OCI-LY7 (cell line): Measurements from ENCODE around the gene RAD51B. TPM values are rescaled to one million over a fixed set of nuclear protein-coding genes. Genes with fewer than 3 reads are reported as not detected.

Experiments
- BruUV-seq: library from RNA; stranded (reverse); fragments of 400-500 nt; replicated peaks from 2 replicates; lab custom pipeline; 2021; lab: Mats Ljungman, UMichigan
- CTCF ChIA-PET: fragments of 300-600 bp; sonication (Branson Sonifier 250); formaldehyde crosslinking; loops from one replicate; lab custom pipeline; 2022; ENCODE audit warnings: antibody characterized with exemption; ENCODE audit not compliant: unreplicated experiment; lab: Charles Lee
- POLR2A ChIA-PET: fragments of 300-600 bp; sonication (Branson Sonifier 250); formaldehyde crosslinking; loops from one replicate; lab custom pipeline; 2022; ENCODE audit warnings: antibody characterized with exemption; lab: Charles Lee
- DNase-seq: peaks from one replicate; pipeline ENCODE4 v3.0.0-alpha.2; 2015; ENCODE audit warnings: low spot score
- H2AFZ ChIP-seq: fragments of 200-600 bp; sonication (generic), shearing (Covaris generic); 2 replicates; pipeline ENCODE4 v1.6.1; 2014; ENCODE audit warnings: mild to moderate bottlenecking, antibody characterized with exemption, low read length, moderate library complexity
- H3K27ac ChIP-seq: fragments of 200-600 bp; sonication (generic); 2 replicates; pipeline ENCODE4 v1.5.1; 2014; ENCODE audit warnings: mixed run types, low read depth, mild to moderate bottlenecking, moderate library complexity, low read length, inconsistent platforms; ENCODE audit not compliant: poor library complexity, severe bottlenecking
- H3K36me3 ChIP-seq: fragments of 200-600 bp; sonication (generic); 2 replicates; pipeline ENCODE4 v1.6.1; 2014; ENCODE audit warnings: mild to moderate bottlenecking, antibody characterized with exemption, low read length, moderate library complexity, mixed read lengths; ENCODE audit not compliant: insufficient read depth
- H3K4me1 ChIP-seq: fragments of 200-600 bp; sonication (generic); 2 replicates; pipeline ENCODE4 v1.5.1; 2014; ENCODE audit warnings: mild to moderate bottlenecking, low read length; ENCODE audit not compliant: insufficient read depth, poor library complexity, severe bottlenecking
- H3K4me2 ChIP-seq: fragments of 200-600 bp; sonication (generic); 2 replicates; pipeline ENCODE4 v1.6.1; 2014; ENCODE audit warnings: mild to moderate bottlenecking, low read length
- H3K4me3 ChIP-seq: fragments of 200-600 bp; sonication (generic); 2 replicates; pipeline ENCODE4 v1.5.1; 2014; ENCODE audit warnings: mild to moderate bottlenecking, low read depth, low read length; ENCODE audit not compliant: poor library complexity, severe bottlenecking
- H3K79me2 ChIP-seq: fragments of 200-600 bp; sonication (generic); 2 replicates; pipeline ENCODE4 v1.6.1; 2016; ENCODE audit warnings: low read depth, mild to moderate bottlenecking, low read length, moderate library complexity, mixed read lengths; ENCODE audit not compliant: insufficient read depth
- H3K9me2 ChIP-seq: fragments of 200-600 bp; sonication (generic); 2 replicates; pipeline ENCODE4 v1.6.1; 2016; ENCODE audit warnings: mild to moderate bottlenecking, low read length, mixed read lengths; ENCODE audit not compliant: insufficient read depth
- H3K9me3 ChIP-seq: fragments of 200-600 bp; sonication (generic); 2 replicates; pipeline ENCODE4 v1.6.1; 2014; ENCODE audit warnings: mild to moderate bottlenecking, mixed run types, low read length, mixed read lengths
- H4K20me1 ChIP-seq: fragments of 200-600 bp; sonication (generic); 2 replicates; pipeline ENCODE4 v1.6.1; 2014; ENCODE audit warnings: mild to moderate bottlenecking, antibody characterized with exemption, low read length, moderate library complexity, mixed read lengths; ENCODE audit not compliant: insufficient read depth
- CTCF ChIP-seq: fragments of 200-600 bp; sonication (generic); conservative IDR thresholded peaks from 2 replicates; pipeline ENCODE4 v1.5.1; 2014; ENCODE audit warnings: mild to moderate bottlenecking, antibody characterized with exemption, low read length, moderate library complexity, mixed read lengths
- EZH2phosphoT487 ChIP-seq: fragments of 200-600 bp; sonication (generic); IDR thresholded peaks from 2 replicates; pipeline ENCODE4 v1.6.1; 2018; ENCODE audit warnings: low read depth, borderline replicate concordance, mild to moderate bottlenecking, mixed run types, antibody characterized with exemption, low read length, moderate library complexity, mixed read lengths
- intact Hi-C: fragments of 100-400 bp; cut with micrococcal nuclease; formaldehyde crosslinking; loops from one replicate; pipeline ENCODE4 v1.10.0; 2022; ENCODE audit not compliant: unreplicated experiment
- total RNA-seq, 2 experiments: library from RNA; depleted of rRNA in 1 of 2; stranded (reverse); fragments of >200 nt in 1 of 2; shearing (Covaris generic) in 1 of 2; gene quantifications; 2 replicates each; pipeline ENCODE4 v1.2.3, GENCODE V29; 2014 to 2022

The RAD51B gene
- total RNA-seq, 2 experiments from 2014 or later = 41.4 to 89.9 TPM

DNA sequence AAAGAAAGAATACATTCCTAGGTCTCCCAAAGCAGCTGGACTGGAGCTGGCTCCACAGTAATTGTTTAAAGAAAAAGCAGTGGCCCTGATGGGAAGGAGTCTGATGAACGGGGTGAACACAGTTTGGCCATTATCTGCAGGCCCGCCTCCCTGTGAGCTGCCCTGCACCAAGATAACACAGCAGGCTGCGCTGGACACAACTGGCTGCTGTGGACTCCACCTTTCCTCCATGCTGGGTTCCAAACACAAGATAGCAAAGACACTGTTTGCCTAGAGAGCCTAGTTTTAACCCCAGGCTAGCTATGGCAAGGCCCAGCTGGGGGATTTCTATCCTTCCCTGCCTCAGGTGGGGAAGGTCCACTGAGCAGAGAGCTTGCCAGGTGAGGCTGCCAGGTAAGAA is 938.7 kb downstream of the RAD51B start:
- H3K9me2 ChIP-seq = no peaks in the 10 kb centered on the region
- BruUV-seq = no TSS peak
- H3K27ac ChIP-seq = no peak overlapping the region
- H3K4me1 ChIP-seq = peaks cover 8% of the 10 kb centered on the region
- POLR2A ChIA-PET = interaction anchor here (0.7 kb wide), 1 partner anchor 819 kb away, joined by 4 read pairs; no protein-coding TSS in a partner anchor
- TF ChIP-seq EZH2phosphoT487 (no peak), CTCF (no peak)
- H4K20me1 ChIP-seq = no peaks in the 10 kb centered on the region
- DNase-seq = no peak
- no peak overlapping the region for H2AFZ ChIP-seq
- intact Hi-C loops = no loop called here
- H3K36me3 ChIP-seq = no peaks in the 10 kb centered on the region
- no peaks in the 10 kb centered on the region for H3K79me2 ChIP-seq
- no peak overlapping the region for H3K4me2 ChIP-seq
- no peak overlapping the region for H3K4me3 ChIP-seq
- no peaks in the 10 kb centered on the region for H3K9me3 ChIP-seq
- CTCF ChIA-PET = no interaction called here

- H3K4me2 ChIP-seq = no peak overlapping the region
- H3K79me2 ChIP-seq = no peaks in the 10 kb centered on the region
- ChIA-PET POLR2A (interaction anchor here (0.7 kb wide), 1 partner anchor 820 kb away, joined by 4 read pairs; no protein-coding TSS in a partner anchor), CTCF (no interaction called here)
- no peak overlapping the region for H3K4me3 ChIP-seq
- no peak overlapping the region for H2AFZ ChIP-seq
- H3K9me3 ChIP-seq = no peaks in the 10 kb centered on the region
- intact Hi-C loops = no loop called here
- no peaks in the 10 kb centered on the region for H3K36me3 ChIP-seq
- H3K4me1 ChIP-seq = peaks cover 8% of the 10 kb centered on the region
- BruUV-seq = no TSS peak
- no peaks in the 10 kb centered on the region for H4K20me1 ChIP-seq
- no peak for DNase-seq
- TF ChIP-seq CTCF (no peak), EZH2phosphoT487 (no peak)
- H3K27ac ChIP-seq = no peak overlapping the region
- no peaks in the 10 kb centered on the region for H3K9me2 ChIP-seq
Observed at GRCh38 chr14:68759017-68759560, 939.5 kb downstream of the RAD51B start.

- no peak for TF ChIP-seq CTCF
- no peak for TF ChIP-seq EZH2phosphoT487
- no peak overlapping the region for H3K27ac ChIP-seq
- intact Hi-C loops = no loop called here
- H3K4me3 ChIP-seq = no peak overlapping the region
- H3K9me2 ChIP-seq = no peaks in the 10 kb centered on the region
- peaks cover 8% of the 10 kb centered on the region for H3K4me1 ChIP-seq
- ChIA-PET POLR2A (interaction anchor here (0.6 to 0.7 kb wide), 2 partner anchors 802 to 1047 kb away, joined by 6 to 8 read pairs; no protein-coding TSS in a partner anchor), CTCF (interaction anchor here (1.0 kb wide), 1 partner anchor 71 kb away, joined by 3 read pairs; no protein-coding TSS in a partner anchor)
- DNase-seq = no peak
- no peak overlapping the region for H2AFZ ChIP-seq
- no peak overlapping the region for H3K4me2 ChIP-seq
- BruUV-seq = no TSS peak
- H3K79me2 ChIP-seq = no peaks in the 10 kb centered on the region
- no peaks in the 10 kb centered on the region for H3K36me3 ChIP-seq
- H4K20me1 ChIP-seq = no peaks in the 10 kb centered on the region
- H3K9me3 ChIP-seq = no peaks in the 10 kb centered on the region
Observed at GRCh38 chr14:68759937-68760336, 940.4 kb downstream of the RAD51B start.
